Body of pancreas (tissue), 4 donors: ENCODE measurements around the gene HEATR9.

Experiments used
- POLR2A ChIP-seq, 3 donors: fragments of 450-650 bp; IDR thresholded peaks; one replicate each; pipeline ENCODE4 v1.6.1; 2016; ENCODE audit warnings: antibody characterized with exemption in 3 of 3, mild to moderate bottlenecking in 2 of 3
- TF ChIP-seq, protein P1 (sequence below), 7 experiments: fragments of 450-650 bp in 4 of 7; fragments of 200-600 bp in 3 of 7; sonication (generic) in 3 of 7; IDR thresholded peaks; one replicate each; pipeline ENCODE4 v1.5.1; 2016 to 2019; ENCODE audit warnings: antibody characterized with exemption in 7 of 7

DNA sequence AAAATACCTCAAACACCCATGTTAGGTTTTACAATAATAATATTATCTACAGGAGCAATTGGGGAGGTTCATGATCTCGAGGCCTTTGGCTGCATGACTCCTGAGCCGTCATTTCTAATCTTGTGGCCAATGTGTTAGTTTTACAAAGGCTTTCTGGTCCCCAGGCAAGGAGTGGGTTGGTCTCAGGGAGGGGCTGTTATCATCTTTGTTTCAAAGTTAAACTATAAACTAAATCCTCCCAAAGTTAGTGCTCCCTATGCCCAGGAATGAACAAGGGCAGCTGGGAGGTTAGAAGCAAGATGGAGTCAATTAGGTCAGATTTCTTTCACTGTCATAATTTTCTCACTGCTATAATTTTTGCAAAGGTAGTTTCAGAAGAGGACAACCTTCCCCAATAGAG lies 20.6 kb upstream of the HEATR9 start:
- no peak for TF ChIP-seq POLR2A (IDR thresholded peaks at IDR 0.05)
- TF ChIP-seq, protein P1, sequence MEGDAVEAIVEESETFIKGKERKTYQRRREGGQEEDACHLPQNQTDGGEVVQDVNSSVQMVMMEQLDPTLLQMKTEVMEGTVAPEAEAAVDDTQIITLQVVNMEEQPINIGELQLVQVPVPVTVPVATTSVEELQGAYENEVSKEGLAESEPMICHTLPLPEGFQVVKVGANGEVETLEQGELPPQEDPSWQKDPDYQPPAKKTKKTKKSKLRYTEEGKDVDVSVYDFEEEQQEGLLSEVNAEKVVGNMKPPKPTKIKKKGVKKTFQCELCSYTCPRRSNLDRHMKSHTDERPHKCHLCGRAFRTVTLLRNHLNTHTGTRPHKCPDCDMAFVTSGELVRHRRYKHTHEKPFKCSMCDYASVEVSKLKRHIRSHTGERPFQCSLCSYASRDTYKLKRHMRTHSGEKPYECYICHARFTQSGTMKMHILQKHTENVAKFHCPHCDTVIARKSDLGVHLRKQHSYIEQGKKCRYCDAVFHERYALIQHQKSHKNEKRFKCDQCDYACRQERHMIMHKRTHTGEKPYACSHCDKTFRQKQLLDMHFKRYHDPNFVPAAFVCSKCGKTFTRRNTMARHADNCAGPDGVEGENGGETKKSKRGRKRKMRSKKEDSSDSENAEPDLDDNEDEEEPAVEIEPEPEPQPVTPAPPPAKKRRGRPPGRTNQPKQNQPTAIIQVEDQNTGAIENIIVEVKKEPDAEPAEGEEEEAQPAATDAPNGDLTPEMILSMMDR (IDR thresholded peaks at IDR 0.05) = no peak
